Smooth muscle cell (in vitro differentiated cells): ENCODE data around the gene RYR2. TPM values are rescaled to one million over a fixed set of nuclear protein-coding genes. Genes with fewer than 3 reads are reported as not detected.

Experiments
- DNase-seq: peaks from one replicate; lab custom pipeline; 2025; ENCODE audit not compliant: unreplicated experiment; lab: John Stamatoyannopoulos, UW
- H2AFZ ChIP-seq: fragments of 200-600 bp; sonication (generic); 2 replicates; pipeline ENCODE4 v1.6.0; 2016; ENCODE audit warnings: antibody characterized with exemption, low read depth, mild to moderate bottlenecking
- H3F3A ChIP-seq: fragments of 200-600 bp; sonication (generic); 2 replicates; pipeline ENCODE4 v1.6.0; 2017; ENCODE audit warnings: antibody characterized with exemption, low read depth
- H3K27ac ChIP-seq: fragments of 200-600 bp; sonication (generic); 2 replicates; pipeline ENCODE4 v1.5.1; 2016; ENCODE audit warnings: low read depth, mild to moderate bottlenecking
- H3K27me3 ChIP-seq: fragments of 200-600 bp; sonication (generic); 2 replicates; pipeline ENCODE4 v1.6.1; 2016; ENCODE audit warnings: low read depth, mild to moderate bottlenecking
- H3K36me3 ChIP-seq: fragments of 200-600 bp; sonication (generic); 2 replicates; pipeline ENCODE4 v1.5.1; 2016; ENCODE audit warnings: low read depth
- H3K4me1 ChIP-seq: fragments of 200-600 bp; sonication (generic); 2 replicates; pipeline ENCODE4 v1.5.1; 2016; ENCODE audit warnings: low read depth
- H3K4me2 ChIP-seq: fragments of 200-600 bp; sonication (generic); 2 replicates; pipeline ENCODE4 v1.6.0; 2016; ENCODE audit warnings: mild to moderate bottlenecking
- H3K4me3 ChIP-seq: fragments of 200-600 bp; sonication (generic); 2 replicates; pipeline ENCODE4 v1.5.1; 2016; ENCODE audit warnings: mild to moderate bottlenecking
- H3K79me2 ChIP-seq: fragments of 200-600 bp; sonication (generic); 2 replicates; pipeline ENCODE4 v1.6.0; 2016; ENCODE audit warnings: low read depth, mild to moderate bottlenecking
- H3K9ac ChIP-seq: fragments of 200-600 bp; sonication (generic); 2 replicates; pipeline ENCODE4 v1.6.0; 2016; ENCODE audit warnings: low read depth
- H3K9me3 ChIP-seq: fragments of 200-600 bp; sonication (generic); replicated peaks from 2 replicates; pipeline ENCODE4 v1.5.1; 2016; ENCODE audit warnings: low read depth
- H4K20me1 ChIP-seq: fragments of 200-600 bp; sonication (generic); 2 replicates; pipeline ENCODE4 v1.6.0; 2016; ENCODE audit warnings: low read depth
- CTCF ChIP-seq: fragments of 200-600 bp; sonication (generic); IDR thresholded peaks from 2 replicates; pipeline ENCODE4 v1.5.1; 2017; ENCODE audit warnings: borderline replicate concordance, mild to moderate bottlenecking, antibody characterized with exemption; ENCODE audit not compliant: insufficient read depth, poor library complexity, severe bottlenecking
- WGBS: methylation state at CpG from one replicate; pipeline ENCODE4 v1.1.7; 2016; ENCODE audit warnings: low lambda C conversion rate; 5-methylcytosine and 5-hydroxymethylcytosine counted together
- polyA plus RNA-seq: library from polyadenylated mRNA; unstranded; fragments of >200 nt; fragmentation: Nextera tagmentation; extraction: Ambion mirVana; gene quantifications from 2 replicates; pipeline ENCODE4 v1.2.1, GENCODE V29; 2016
- total RNA-seq: library from RNA; depleted of rRNA; stranded (reverse); fragments of >200 nt; gene quantifications from 2 replicates; pipeline ENCODE4 v1.2.3, GENCODE V29; 2014

The RYR2 gene
- total and polyA plus RNA-seq, 2 experiments from 2014 or later = 0.09 TPM; not detected in 1

- no peaks in the 10 kb centered on the region for H3K79me2 ChIP-seq
- H3K36me3 ChIP-seq = no peaks in the 10 kb centered on the region
- TF ChIP-seq CTCF = no peak
- no peaks in the 10 kb centered on the region for H4K20me1 ChIP-seq
- H3K27me3 ChIP-seq = no peaks in the 10 kb centered on the region
- WGBS = 99% methylated on average over 2 of the region's 2 CpGs
- H3F3A ChIP-seq = no peaks in the 10 kb centered on the region
- no peak overlapping the region for H3K4me2 ChIP-seq
- no peak overlapping the region for H3K9ac ChIP-seq
- no peak overlapping the region for H3K4me3 ChIP-seq
- no peak overlapping the region for H3K27ac ChIP-seq
- H3K9me3 ChIP-seq = no peaks in the 10 kb centered on the region
- no peak overlapping the region for H2AFZ ChIP-seq
- H3K4me1 ChIP-seq = no peaks in the 10 kb centered on the region
- no peak for DNase-seq
These were observed 92.9 kb downstream of the RYR2 start for GRCh38 chr1:237134929-237135328.

- no peak overlapping the region for H3K27ac ChIP-seq
- H3F3A ChIP-seq = no peaks in the 10 kb centered on the region
- H3K27me3 ChIP-seq = no peaks in the 10 kb centered on the region
- no peaks in the 10 kb centered on the region for H3K4me1 ChIP-seq
- H3K9me3 ChIP-seq = no peaks in the 10 kb centered on the region
- H3K4me2 ChIP-seq = no peak overlapping the region
- DNase-seq = no peak
- no peak overlapping the region for H2AFZ ChIP-seq
- H4K20me1 ChIP-seq = no peaks in the 10 kb centered on the region
- no peak overlapping the region for H3K4me3 ChIP-seq
- H3K79me2 ChIP-seq = no peaks in the 10 kb centered on the region
- H3K9ac ChIP-seq = no peak overlapping the region
- H3K36me3 ChIP-seq = no peaks in the 10 kb centered on the region
- no peak for TF ChIP-seq CTCF
These were observed 96.6 kb downstream of the RYR2 start for GRCh38 chr1:237138551-237138950.

GRCh38 chr1:237139732-237140131 is 97.7 kb downstream of the RYR2 start:
- H3K9me3 ChIP-seq = no peaks in the 10 kb centered on the region
- H3K4me3 ChIP-seq = no peak overlapping the region
- no peak overlapping the region for H3K4me2 ChIP-seq
- H3K27me3 ChIP-seq = no peaks in the 10 kb centered on the region
- H3K9ac ChIP-seq = no peak overlapping the region
- no peaks in the 10 kb centered on the region for H3F3A ChIP-seq
- no peak for TF ChIP-seq CTCF
- H3K4me1 ChIP-seq = no peaks in the 10 kb centered on the region
- H3K79me2 ChIP-seq = no peaks in the 10 kb centered on the region
- no peaks in the 10 kb centered on the region for H3K36me3 ChIP-seq
- no peak for DNase-seq
- H3K27ac ChIP-seq = no peak overlapping the region
- WGBS = 93% methylated on average over 8 of the region's 8 CpGs
- H2AFZ ChIP-seq = no peak overlapping the region
- H4K20me1 ChIP-seq = no peaks in the 10 kb centered on the region

- H3K4me1 ChIP-seq = peaks cover 3% of the 10 kb centered on the region
- H3K9me3 ChIP-seq = no peaks in the 10 kb centered on the region
- H3K27ac ChIP-seq = no peak overlapping the region
- no peaks in the 10 kb centered on the region for H3K27me3 ChIP-seq
- 89% methylated on average over 1 of the region's 1 CpG for WGBS
- no peak for TF ChIP-seq CTCF
- H3F3A ChIP-seq = no peaks in the 10 kb centered on the region
- H3K4me3 ChIP-seq = no peak overlapping the region
- no peaks in the 10 kb centered on the region for H4K20me1 ChIP-seq
- DNase-seq = no peak
- H2AFZ ChIP-seq = no peak overlapping the region
- no peaks in the 10 kb centered on the region for H3K79me2 ChIP-seq
- H3K9ac ChIP-seq = no peak overlapping the region
- H3K36me3 ChIP-seq = no peaks in the 10 kb centered on the region
- no peak overlapping the region for H3K4me2 ChIP-seq
These were observed 99.0 kb downstream of the RYR2 start for GRCh38 chr1:237140986-237141385.
